Nephron (organoid): ENCODE results near the gene DDR2.

Source experiments
- H3K27ac Mint-ChIP-seq, 3 experiments: 2 replicates each; pipeline ENCODE4 v1.8.0; 2020; ENCODE audit warnings: mixed read lengths in 3 of 3, mild to moderate bottlenecking in 2 of 3, moderate library complexity in 1 of 3
- H3K27me3 Mint-ChIP-seq: 2 replicates; pipeline ENCODE4 v1.8.0; 2021; ENCODE audit warnings: low read depth, mild to moderate bottlenecking, moderate library complexity, mixed read lengths
- H3K36me3 Mint-ChIP-seq: 2 replicates; pipeline ENCODE4 v1.8.0; 2020; ENCODE audit warnings: low read depth, mixed read lengths
- H3K4me1 Mint-ChIP-seq: 2 replicates; pipeline ENCODE4 v1.8.0; 2020; ENCODE audit warnings: mixed read lengths
- H3K4me3 Mint-ChIP-seq, 3 experiments: 2 replicates each; pipeline ENCODE4 v1.8.0; 2020; ENCODE audit warnings: mild to moderate bottlenecking in 3 of 3, mixed read lengths in 3 of 3, moderate library complexity in 2 of 3
- H3K9me3 Mint-ChIP-seq: 2 replicates; pipeline ENCODE4 v1.8.0; 2020; ENCODE audit warnings: mixed read lengths
- TF ChIP-seq, protein P1 (sequence below), 3 experiments: fragments of 200-600 bp; sonication (generic); IDR thresholded peaks; one replicate each; pipeline ENCODE4 v1.5.0; 2021; ENCODE audit warnings: antibody characterized with exemption in 3 of 3; ENCODE audit not compliant: unreplicated experiment in 3 of 3

Gene DDR2

DNA sequence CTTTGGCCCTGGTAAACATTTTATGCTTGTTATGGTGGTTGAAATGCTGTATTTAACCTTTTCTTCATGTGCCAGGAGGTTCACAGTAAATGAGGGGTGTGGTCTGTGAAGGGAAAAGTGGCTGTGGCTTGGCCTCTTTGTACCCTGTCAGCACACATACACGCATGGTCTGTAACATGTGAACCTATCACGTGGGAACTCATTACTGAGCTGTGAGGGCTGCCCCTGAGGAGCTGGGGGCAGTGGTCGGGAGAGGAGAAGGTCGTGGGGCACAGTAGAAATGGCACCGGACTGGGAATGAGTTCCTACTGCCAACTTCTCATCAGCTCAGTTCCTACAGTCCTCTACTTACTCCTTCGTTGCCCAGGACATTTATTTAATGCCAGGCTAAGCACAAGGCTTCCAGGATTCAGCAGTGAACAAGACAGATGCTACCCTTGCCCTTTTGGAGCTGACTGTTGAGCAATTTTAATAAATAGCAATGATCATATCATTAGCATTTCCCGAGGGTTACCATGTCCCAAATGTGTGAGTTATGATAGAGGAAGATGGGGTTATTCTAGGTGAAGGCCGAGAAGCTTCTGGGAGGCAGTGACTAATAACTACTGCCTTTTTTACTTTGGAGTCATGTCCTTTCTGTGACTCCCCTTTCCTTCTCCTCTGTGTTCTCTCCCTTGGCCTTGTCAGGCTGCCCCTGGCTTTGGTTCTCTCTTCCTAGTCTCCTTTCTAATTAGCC lies 38.8 kb downstream of the DDR2 start:
- Mint-ChIP-seq H3K4me3 (no peak overlapping the region), H3K36me3 (no peaks in the 10 kb centered on the region), H3K27me3 (no peaks in the 10 kb centered on the region), H3K4me1 (peaks cover 38% of the 10 kb centered on the region), H3K27ac (no peak overlapping the region), H3K9me3 (no peaks in the 10 kb centered on the region)
- TF ChIP-seq, protein P1, sequence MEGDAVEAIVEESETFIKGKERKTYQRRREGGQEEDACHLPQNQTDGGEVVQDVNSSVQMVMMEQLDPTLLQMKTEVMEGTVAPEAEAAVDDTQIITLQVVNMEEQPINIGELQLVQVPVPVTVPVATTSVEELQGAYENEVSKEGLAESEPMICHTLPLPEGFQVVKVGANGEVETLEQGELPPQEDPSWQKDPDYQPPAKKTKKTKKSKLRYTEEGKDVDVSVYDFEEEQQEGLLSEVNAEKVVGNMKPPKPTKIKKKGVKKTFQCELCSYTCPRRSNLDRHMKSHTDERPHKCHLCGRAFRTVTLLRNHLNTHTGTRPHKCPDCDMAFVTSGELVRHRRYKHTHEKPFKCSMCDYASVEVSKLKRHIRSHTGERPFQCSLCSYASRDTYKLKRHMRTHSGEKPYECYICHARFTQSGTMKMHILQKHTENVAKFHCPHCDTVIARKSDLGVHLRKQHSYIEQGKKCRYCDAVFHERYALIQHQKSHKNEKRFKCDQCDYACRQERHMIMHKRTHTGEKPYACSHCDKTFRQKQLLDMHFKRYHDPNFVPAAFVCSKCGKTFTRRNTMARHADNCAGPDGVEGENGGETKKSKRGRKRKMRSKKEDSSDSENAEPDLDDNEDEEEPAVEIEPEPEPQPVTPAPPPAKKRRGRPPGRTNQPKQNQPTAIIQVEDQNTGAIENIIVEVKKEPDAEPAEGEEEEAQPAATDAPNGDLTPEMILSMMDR (IDR thresholded peaks at IDR 0.05; ENCODE audit: unreplicated experiment in 3 of 3), result no peak

DNA sequence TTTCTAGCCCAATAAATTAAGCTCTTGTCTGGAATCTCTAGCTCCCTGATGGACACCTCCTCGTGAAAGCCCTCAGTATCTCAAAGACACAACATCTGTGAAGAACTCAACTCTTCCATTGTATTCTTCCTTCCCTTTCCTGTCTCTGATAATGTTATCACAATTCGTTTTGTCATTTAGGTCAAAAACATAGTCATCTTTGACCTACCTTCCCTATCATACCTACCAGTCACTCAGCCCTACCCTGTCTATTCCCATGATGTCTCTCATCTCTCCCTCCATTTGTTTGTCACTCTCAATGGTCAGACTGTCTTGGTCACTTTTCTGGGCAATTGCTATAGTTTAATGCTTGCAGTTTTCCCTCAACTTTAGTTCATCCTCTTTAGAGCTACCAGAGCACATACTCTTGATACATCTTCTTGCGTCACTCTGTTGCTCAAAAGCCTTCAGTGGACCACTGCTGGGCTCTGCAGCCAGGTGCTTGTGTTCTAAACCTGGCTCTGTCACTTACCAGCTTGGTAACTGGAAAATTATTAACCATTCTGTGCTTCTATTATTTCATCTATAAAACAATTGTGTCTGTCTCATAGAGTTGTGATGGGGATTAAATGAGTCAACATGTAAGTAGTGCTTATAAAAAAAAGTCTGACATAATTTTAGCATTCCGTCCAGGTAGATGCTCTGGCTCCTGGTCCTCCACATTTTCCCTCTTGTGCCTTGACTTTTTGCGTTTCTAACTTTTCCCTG lies 39.6 kb downstream of the DDR2 start:
- Mint-ChIP-seq H3K36me3 (no peaks in the 10 kb centered on the region), H3K27ac (no peak overlapping the region), H3K9me3 (no peaks in the 10 kb centered on the region), H3K27me3 (no peaks in the 10 kb centered on the region), H3K4me3 (no peak overlapping the region), H3K4me1 (peaks cover 33% of the 10 kb centered on the region)
- TF ChIP-seq, protein P1 (IDR thresholded peaks at IDR 0.05; ENCODE audit: unreplicated experiment in 3 of 3), result no peak

DNA sequence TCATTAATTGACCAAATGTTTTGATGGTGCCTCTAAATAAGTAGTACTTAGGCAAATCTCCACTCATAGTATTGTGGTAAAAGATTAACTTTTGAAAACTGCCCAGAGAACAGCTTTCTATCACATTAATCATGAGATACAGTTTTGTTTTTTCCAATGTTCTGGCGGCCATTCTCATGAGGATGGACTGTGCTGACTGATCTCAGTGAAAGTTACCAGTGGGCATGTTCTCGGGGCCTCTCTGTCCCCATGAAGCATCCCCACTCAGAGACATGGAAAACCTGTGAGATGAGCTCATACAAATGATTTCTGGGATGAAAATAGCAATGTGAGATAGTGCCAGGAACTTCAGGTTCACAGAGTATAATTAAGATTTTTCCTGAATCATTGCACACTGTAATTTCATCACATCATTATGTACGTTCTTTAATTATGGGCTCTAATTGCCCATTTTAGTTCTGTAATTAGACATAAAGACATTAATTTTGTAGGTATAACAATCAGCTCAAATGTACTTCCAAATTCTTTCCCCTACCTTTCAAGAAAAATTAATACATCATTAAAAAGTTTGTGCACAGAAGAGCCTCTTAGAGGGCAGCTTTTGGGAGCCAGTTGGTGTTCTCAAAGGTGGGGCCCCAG lies 40.5 kb downstream of the DDR2 start:
- H3K9me3 Mint-ChIP-seq, result no peaks in the 10 kb centered on the region
- no peak overlapping the region for H3K4me3 Mint-ChIP-seq
- H3K27ac Mint-ChIP-seq, result no peak overlapping the region
- peaks cover 37% of the 10 kb centered on the region for H3K4me1 Mint-ChIP-seq
- TF ChIP-seq, protein P1 (IDR thresholded peaks at IDR 0.05; ENCODE audit: unreplicated experiment in 3 of 3), result no peak
- H3K36me3 Mint-ChIP-seq, result peaks cover 4% of the 10 kb centered on the region
- H3K27me3 Mint-ChIP-seq, result no peaks in the 10 kb centered on the region

DNA sequence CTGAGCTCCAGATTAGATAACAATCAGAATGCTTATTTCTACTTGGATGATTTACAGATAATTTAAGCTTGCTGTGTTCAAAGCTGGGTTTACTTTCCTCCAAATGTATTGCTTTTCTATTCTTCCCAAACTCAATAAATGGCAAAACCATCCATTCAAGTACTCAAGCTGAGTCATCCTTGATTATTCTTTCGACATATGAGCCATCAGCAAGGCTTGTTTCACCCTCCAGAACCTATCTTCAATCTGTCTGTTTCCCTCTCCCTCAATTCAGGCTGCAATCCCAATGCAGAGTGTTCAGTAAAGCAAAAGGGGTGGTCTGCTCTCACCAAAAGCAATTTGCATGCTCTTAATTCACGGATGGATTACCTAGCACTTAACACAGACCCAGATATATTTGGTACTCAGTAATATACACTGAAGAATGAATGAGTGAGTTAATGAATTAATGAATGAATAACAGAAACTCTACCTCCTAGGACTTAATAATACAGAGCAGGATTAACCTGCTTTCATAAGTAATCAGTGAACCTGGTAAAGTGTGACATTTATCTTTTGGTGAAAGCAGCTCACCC lies 41.9 kb downstream of the DDR2 start:
- H3K9me3 Mint-ChIP-seq, result peaks cover 6% of the 10 kb centered on the region
- peak overlapping the region in 1 of 3 experiments; percentile 34 for H3K27ac Mint-ChIP-seq
- H3K27me3 Mint-ChIP-seq, result no peaks in the 10 kb centered on the region

DNA sequence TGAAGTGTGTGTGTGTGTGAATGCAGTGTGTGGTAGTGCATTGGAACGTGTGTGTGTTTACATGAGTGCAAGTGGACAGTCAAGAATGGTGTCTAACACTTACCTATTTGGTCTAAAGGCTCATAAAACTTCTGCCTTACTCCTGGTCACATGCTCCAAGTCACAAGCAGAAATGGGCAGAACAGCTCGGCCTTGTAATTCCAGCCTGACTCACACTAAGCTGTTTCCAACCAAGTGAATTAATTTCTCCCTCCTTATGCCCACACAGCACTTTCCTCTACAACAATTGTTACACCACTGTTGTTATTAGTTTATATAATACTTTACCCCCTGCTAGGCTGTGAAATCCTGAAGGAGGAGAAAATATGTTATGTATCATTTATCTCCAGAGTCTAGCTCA lies 43.8 kb downstream of the DDR2 start:
- TF ChIP-seq, protein P1 (IDR thresholded peaks at IDR 0.05; ENCODE audit: unreplicated experiment in 3 of 3), result no peak
- Mint-ChIP-seq H3K27me3 (no peaks in the 10 kb centered on the region), H3K9me3 (peaks cover 14% of the 10 kb centered on the region), H3K4me1 (peaks cover 41% of the 10 kb centered on the region), H3K4me3 (no peak overlapping the region), H3K36me3 (peaks cover 33% of the 10 kb centered on the region), H3K27ac (peak overlapping the region in 1 of 3 experiments; percentile 11)

More for the DNA sequence above, 41.9 kb downstream of the DDR2 start:
- no peak overlapping the region for H3K4me3 Mint-ChIP-seq
- peaks cover 41% of the 10 kb centered on the region for H3K4me1 Mint-ChIP-seq
- TF ChIP-seq, protein P1 (IDR thresholded peaks at IDR 0.05; ENCODE audit: unreplicated experiment in 3 of 3), result no peak
- H3K36me3 Mint-ChIP-seq, result peaks cover 16% of the 10 kb centered on the region
